Limb (tissue), 2 donors: ENCODE measurements around the gene SLC18A3.
A peak's percentile ranks its signal among the peaks of the same experiment; 100 is the strongest.

Experiments
- DNase-seq, 2 donors: peaks; one replicate each; pipeline ENCODE4 v3.0.0-alpha.2; 2016; ENCODE audit errors: extremely low spot score in 2 of 2

Gene SLC18A3

DNA sequence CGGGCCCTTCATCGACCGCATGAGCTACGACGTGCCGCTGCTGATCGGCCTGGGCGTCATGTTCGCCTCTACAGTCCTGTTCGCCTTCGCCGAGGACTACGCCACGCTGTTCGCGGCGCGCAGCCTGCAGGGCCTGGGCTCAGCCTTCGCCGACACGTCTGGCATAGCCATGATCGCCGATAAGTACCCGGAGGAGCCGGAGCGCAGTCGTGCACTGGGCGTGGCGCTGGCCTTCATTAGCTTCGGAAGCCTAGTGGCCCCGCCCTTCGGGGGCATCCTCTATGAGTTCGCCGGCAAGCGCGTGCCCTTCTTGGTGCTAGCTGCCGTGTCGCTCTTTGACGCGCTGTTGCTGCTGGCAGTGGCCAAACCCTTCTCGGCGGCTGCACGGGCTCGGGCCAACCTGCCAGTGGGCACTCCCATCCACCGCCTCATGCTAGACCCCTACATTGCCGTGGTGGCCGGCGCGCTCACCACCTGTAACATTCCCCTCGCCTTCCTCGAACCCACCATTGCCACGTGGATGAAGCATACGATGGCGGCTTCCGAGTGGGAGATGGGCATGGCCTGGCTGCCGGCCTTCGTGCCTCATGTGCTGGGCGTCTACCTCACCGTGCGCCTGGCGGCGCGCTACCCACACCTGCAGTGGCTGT is 1.2 kb downstream of the SLC18A3 start:
- DNase-seq, result peak in 1 of 2 donors; percentile 35

DNA sequence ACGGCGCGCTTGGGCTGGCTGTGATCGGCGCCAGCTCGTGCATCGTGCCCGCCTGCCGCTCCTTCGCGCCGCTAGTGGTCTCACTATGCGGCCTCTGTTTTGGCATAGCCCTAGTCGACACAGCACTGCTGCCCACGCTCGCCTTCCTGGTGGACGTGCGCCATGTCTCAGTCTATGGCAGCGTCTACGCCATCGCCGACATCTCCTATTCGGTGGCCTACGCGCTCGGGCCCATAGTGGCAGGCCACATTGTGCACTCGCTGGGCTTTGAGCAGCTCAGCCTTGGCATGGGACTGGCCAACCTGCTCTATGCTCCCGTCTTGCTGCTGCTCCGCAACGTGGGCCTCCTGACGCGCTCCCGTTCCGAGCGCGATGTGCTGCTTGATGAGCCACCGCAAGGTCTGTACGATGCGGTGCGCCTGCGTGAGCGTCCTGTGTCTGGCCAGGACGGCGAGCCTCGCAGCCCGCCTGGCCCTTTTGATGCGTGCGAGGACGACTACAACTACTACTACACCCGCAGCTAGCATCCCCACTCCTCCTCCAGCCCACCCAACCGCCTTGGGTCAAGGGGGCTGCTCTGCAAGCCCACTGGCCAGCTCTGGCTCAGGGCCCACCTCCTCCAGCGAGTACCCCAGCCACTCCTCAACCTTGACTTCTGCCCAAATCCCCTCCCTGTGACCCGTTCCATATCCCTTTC is 1.9 kb downstream of the SLC18A3 start:
- DNase-seq, result peak in 1 of 2 donors; percentile 30

DNA sequence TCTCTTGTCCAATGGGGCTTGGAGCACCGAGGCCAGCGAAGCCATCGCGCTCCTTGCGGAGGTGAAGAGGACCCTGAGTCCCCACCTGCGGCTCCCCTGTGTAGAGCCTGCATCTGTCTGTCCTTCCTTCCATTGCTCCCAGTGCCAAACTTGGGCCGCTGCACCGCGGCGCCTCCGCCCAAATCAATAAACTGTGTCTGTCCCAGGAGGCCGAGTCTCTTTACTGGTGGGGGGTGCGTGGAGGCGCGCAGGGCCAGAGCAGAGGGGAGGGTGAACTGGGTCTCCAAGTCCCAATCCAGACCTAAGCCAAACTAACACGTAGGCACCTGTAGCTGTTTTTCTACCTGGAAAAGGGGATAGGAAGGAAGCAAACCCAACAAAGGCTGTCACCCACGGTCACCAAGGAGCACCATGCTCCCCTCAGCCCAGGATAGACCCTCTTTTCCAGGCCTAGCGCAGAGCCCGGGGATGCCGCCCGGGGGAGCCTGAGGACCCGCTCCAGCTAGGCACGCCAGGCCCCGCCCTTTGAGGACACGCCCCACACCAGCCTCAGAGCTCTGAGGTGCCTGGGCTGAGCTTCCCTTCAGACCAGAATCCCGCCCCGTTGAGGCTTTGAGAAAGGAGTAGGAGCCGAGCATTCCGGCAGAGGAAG is 2.5 kb downstream of the SLC18A3 start:
- DNase-seq, result peak in 1 of 2 donors; percentile 34

DNA sequence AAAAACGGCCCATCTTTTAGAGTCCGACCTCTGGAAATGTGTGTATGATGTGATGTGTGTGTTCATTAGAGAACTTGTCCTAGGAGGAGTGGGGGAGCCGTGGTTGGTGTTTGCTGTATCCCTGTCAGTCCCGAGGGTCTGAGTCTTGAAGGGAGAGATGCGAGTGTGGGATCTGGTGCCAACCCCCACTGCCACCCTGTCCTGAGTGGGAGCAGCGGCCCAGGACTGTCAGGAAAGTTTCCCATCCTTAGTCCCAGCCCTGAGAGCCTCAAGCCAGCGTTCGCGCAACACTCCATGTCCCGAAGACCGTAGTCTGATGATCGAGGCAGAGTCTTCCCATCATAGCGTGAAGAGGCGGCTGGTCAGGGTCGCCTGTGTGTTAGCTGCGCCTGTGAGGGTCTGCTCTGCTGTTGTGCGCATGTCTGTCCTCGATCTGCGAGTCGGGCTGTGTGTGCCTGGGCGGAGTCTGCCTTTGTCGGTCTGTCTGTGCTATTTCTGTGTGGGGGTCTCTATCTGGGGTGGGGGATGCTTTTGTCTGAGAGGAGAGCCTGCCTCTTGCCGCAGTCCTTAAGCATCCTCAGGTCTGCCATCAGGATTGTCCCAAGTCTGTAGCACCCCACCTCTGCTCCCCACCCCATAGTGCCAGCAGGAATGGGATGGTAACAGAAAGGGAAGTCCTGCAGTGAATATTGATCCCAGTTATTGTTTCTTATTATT is 3.2 kb downstream of the SLC18A3 start:
- peak in 1 of 2 donors; percentile 27 for DNase-seq

DNA sequence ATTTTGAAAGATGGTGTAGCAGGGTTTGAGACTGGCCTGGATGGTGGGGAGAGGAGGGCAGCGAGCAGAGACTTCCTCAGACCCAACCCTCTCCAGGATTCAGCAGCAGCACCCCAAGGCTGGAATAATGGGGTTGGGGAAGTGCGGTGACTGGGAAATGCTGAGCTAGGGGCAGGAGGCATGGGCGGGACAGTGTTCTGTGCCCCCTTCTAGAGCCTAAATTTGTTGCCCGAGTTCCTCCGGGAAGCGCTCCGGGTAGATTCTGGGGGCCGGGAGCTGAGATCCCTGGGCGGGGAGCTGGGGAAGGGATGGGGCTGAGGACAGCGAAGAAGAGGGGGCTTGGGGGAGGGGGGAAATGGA is 3.8 kb downstream of the SLC18A3 start, which contains the start of gene CHAT:
Gene CHAT (plus strand): TSS at position 156 of the 360 bp plus-strand sequence. CDS start 153 bp downstream, at position 309.
- no peak for DNase-seq

DNA sequence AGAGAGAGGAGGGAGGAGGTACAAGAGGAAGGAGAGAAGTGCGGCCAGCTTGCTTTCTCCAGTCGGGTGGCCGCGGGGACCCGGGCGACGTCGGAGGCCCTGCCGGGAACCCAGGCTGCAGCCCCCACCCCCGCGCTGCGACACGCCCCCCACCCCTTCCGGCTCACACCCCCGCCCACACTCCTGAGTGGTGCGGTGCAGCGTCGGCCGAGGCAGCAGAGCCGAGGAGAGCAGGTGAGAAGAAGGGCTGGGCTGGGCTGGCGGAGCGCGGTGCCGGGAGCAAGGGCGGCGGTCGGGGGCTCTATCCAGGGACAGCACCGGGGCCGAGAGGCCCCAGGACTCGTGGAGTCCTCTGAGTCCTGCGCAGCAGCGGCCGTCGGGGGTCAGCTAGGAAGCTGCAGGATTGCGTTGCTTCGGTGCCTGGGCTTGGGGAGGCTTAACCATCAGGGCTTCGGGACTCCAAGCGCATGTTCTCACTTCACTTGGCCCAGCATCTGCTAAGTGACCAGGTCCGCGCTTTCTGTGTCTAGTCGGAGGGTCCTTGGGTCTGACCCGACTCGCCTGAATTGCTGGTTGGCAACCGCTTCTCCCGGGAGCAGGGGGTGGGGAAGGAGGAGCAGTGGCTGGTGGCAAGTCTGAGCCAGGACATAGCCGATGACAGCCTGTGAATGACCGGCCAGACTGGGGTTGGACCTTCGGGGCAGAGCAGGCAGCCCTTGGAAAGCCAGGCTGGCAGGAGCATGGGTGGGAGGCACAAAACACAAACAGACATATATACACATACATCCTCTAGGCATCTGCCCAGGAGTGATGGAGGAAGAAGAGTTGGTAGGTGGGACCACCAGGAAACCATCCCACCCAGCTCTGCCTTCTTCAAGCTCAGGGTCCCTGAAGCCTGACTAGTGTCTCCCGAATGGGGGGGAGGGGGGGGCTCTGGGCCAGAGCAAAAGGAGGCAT is 4.4 kb downstream of the SLC18A3 start:
- DNase-seq, result peak in 1 of 2 donors; percentile 27

DNA sequence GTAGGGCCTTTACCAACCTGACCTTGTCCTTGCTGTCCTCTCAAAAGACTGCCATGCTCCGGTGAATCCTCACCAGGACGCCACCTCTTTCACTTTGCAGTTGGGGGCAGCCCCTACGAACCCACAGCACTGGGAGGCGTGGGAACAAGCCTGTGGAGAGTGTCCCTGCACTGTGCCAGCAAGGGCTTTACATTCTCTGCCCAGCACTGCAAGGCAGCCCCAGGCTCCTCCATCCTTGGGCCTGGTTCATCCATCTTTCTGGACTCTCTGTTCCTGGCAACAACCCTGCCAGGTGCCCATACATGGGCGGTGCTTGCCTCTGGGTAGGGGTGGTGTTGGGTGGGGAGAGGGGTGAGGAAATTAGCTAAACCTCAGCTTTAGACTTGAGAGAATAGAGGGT is 5.1 kb downstream of the SLC18A3 start:
- DNase-seq, result peak in 1 of 2 donors; percentile 17

DNA sequence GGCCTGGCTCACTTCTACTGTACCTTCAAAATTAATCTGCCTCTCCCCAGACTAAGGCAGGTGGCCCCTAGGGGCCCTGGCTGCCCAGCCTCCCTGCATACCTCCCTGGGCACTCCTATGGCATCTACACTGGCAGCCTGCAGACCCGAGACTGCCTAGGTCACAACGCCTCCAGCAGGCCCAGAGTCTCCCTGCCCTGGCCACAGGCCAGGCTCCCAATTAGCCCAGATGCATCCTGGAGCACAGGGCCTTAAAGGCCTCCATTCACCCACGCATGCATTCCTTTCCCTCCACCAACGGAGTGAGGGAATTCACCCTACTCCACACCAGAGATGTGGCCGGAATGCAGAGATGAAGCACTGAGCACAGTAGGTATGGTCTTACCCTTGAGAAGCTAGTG is 5.6 kb downstream of the SLC18A3 start:
- peak in 1 of 2 donors; percentile 23 for DNase-seq

DNA sequence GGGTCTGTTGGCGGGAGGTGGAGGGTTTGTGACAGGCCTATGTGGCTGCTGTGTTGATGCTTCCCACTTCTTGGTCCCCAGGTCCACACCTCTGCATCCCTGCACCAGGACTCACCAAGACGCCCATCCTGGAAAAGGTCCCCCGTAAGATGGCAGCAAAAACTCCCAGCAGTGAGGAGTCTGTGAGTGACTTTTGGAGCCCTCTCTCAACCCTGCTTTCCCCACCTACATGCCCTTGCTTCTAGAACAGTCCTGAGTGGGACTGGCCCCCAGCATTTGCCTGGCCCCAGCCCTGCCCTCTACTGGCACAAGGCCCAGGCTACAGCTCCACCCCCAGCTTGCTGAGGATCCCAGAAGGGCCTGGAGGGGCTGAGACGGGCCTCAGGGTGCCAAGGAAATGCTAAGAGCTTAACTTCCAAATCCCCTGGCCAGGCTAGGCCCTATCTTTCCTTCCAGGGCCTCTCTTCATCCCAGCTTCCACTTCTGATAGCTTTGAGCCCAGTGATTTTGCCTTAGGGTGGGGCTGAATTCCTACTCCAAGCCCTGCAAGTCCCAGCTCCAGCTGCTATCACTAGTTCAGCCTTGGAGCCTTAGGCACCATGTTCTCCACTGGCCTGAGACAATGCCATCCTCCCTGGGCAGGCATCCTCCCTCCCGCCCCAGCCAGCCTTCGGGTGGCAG is 6.5 kb downstream of the SLC18A3 start:
- peak in 1 of 2 donors; percentile 16 for DNase-seq

DNA sequence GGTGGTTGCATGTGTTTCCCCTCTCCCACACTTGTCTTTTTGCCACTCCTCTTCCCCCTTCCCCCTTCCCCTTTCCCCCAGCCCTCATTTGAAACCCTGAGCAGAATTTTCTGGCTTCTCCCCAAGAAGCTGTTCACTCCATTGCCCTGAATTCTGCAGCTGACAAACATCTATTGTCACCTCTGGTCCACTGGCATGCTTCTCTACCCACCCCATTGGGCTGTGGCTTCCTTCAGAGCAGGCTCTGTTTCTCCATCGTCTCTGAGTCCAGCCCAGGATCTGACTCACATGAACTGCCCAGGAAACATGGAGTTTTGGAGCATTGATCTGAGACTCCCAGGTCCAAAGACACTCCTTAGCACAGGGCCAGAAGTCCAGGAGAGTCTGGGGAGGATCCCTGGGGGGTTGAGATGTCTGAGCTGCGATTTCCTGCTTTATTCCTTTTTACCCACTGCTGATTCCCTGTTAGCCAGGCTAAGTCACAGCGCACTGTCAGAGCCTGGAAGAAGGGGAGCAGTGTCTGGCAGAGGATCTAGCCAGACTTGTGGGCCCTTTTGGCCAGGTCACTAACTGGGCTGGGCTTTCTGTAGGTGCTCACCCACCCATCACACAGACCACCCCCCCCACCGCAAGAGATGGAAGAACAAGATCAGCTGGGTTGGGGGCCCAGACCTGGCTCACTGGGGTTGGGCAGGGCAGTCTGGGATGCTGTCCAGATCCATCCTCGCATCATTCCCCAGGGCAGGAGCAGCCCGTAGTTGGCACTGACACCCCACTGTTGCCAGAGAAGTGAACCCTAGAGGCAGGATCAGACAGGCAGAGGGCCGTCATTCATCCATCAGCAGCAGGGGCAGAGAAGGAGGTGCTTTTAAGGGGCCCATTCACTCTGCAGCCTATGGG is 7.3 kb downstream of the SLC18A3 start:
- DNase-seq, result peak in 1 of 2 donors; percentile 21

DNA sequence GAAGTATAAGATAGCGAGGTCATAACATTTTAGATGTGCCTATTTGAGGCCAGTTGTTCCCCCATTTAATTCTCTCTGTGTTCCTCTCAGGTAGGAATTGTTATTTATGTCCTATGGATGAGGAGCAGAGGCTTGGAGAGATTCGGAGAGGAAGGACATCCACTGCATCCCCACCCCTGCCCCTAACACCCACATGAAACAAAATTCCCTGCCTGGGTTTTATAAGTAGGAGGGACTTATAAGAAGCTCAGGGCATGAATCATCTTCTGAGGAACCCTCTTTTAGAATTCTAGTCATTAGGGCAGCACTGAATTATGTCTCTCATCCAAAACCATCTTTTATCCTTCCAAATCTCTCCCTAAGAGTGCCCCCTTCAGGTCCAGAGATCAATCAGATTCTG is 8.7 kb downstream of the SLC18A3 start:
- no peak for DNase-seq

DNA sequence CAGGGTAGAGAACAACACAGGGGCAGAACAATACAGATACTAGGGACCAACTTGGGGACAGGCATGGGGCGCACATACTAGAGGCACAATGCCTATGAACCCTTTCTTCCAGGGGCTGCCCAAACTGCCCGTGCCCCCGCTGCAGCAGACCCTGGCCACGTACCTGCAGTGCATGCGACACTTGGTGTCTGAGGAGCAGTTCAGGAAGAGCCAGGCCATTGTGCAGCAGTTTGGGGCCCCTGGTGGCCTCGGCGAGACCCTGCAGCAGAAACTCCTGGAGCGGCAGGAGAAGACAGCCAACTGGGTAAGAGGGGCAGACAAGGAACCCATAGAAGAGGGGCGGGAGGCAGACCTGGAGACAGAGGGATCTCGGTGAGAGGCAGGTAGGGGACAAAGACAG is 9.5 kb downstream of the SLC18A3 start:
- peak in 1 of 2 donors; percentile 7 for DNase-seq

DNA sequence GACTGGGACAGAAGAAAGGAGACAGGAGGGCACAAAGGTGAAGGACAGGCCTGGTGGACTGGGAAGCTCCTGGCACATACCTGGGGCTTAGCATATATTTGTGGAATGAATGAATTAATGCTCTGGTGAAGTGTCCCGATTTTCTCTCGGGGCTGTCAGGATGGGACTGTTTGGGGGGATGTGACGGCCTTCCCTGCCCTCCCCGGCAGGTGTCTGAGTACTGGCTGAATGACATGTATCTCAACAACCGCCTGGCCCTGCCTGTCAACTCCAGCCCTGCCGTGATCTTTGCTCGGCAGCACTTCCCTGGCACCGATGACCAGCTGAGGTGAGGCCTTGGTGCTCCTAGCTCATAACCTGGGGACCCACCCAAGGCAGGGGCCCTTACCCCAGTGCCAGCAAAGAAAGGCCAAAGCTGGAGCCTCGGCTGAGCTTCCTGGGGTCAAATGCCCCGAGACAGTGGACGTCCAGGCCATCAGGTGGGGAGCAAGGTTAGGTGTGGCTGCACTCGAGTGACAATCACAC is 10.2 kb downstream of the SLC18A3 start:
- no peak for DNase-seq

DNA sequence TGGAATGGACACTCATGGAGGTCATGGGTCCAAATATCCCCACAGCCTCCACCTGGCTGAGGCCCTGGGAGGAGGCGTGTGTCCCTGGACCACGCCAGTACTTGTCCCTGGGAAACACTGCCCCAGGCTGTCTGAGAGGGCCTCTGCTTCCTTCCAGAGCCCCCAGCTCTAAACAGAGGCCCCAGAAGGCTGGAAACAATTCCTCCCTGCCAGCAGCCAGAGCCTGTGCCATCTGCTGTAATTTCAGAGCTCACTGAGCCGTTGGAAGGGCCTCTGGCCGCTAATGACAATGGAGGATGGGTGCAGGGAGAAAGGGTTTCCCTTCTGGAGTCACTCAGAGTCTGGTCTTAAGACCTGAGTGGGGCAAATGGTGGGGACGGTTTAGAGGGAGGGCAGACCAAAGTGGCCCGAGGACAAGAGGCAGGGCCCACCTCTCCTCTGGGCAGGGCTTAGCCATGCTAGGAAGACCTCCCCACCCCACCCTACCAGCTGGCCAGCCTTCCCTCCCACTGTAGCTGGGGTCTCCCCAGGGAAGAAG is 10.8 kb downstream of the SLC18A3 start:
- no peak for DNase-seq

DNA sequence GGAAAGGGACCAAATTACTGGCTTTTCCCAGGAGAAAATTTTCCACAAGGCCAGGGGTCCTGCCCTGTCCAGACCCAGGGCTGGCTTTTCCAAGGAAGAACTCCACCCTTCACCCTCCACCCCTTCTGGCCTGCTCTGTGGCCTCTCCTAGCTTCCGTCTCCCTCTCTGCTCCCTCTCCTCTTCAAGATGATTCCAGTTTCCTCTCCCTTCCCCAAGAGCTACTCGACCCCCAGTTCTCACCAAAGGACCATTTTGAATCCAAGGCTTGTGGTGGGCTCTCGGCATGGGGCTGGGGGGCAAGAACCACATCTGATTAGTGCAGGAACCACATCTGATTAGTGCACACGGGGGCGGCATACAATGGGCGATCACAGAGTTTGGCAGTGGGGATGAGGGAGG is 11.5 kb downstream of the SLC18A3 start:
- peak in 1 of 2 donors; percentile 8 for DNase-seq

DNA sequence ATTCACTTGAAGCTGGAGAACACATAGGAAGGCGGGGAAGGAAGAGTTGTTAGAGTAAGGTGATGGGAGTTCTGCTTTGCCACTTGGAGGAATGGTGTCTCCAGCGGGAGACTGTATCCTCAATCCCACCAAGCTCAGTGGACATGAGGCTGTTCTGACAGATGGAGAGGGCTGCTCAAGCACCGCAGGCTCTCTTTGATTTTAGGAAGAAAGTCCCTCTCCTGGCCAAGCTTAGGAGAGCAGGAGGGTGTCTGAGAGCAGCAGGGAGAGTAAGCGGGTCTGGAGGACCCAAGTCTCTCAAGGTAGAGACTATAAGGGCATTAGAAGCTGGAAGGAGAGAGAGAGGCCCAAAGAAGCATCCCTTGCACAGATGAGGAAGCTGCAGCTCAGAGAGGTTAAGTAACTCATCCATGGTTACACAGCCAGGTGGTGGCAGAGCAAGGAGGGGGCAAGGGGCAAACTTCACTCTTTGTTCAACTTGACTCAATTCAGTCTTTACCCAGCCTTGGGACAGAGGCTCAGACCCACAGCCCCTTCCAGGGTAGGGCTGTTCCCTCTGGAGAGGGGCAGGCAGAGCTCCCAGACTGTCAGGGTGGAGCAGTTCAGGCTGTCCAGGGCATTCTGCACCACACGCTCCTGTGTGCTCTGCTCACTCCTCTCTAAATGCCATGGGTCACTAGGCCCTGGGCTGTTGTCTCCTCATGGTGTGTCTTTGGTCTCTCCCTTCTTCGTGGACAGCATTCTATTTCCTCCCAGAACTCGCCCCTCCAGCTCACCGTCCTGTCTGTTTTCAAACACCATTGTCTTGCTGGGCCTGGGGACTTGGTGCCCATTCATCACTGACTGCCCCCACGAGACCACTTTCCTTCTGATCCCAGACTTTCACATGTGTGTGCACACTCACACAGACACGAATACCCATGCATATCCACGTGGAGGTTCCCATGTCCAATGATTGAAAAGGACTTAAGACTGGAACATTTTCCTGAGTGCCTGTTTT is 12.6 kb downstream of the SLC18A3 start:
- DNase-seq, result no peak

DNA sequence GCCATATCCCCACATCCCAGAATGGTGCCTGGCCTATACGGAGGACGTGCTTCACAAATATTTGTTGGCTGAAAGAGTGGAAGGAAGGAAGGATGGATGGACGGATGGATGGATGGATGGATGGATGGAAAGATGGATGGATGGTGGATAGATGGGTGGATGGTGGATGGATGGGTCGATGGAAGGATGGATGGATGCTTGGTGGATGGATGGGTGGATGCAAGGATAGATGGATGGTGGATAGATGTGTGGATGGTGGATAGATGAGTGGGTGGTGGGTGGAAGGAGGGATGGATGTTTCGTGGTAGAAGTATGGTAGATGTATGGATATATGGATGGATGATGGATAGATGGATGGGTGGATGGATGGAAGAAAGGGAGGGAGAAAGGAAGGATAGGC is 14.5 kb downstream of the SLC18A3 start:
- DNase-seq, result no peak
